Fibroblast of skin of back (primary cell): ENCODE data around the gene PIEZO1.

Experiments
- DNase-seq: peaks from one replicate; pipeline ENCODE4 v3.0.0-alpha.2; 2013

The PIEZO1 gene

GRCh38 chr16:88752386-88753002, 32.5 kb downstream of the PIEZO1 start:
- no peak for DNase-seq

- no peak for DNase-seq
Measured at GRCh38 chr16:88750854-88751253, 34.2 kb downstream of the PIEZO1 start.

GRCh38 chr16:88749358-88749757, 35.7 kb downstream of the PIEZO1 start:
- DNase-seq = no peak

GRCh38 chr16:88748364-88748763, 36.7 kb downstream of the PIEZO1 start:
- no peak for DNase-seq

- no peak for DNase-seq
Measured at GRCh38 chr16:88747588-88748301, 37.3 kb downstream of the PIEZO1 start.

DNA sequence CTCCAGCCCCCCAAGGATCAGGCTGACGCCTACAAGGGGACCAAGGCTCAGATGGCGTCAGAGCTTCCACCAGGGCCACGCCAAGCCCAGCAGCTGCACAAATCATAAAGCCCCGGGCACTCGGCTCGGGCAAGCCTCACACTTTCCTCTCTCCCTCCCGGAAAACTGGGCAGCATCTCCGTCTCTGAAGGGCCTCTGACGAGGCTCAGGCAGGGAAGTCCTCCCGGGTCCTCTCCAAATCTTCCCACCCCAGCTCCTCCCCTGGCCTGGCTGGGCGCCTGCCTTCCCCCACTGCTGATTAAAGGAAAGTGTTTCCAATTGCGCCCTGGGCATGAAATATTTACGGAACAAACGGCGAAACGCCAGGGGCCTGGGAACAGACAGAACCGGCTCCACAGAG, 38.5 kb downstream of the PIEZO1 start:
- DNase-seq = no peak

- no peak for DNase-seq
Measured at GRCh38 chr16:88744577-88745521, 40.2 kb downstream of the PIEZO1 start.

DNA sequence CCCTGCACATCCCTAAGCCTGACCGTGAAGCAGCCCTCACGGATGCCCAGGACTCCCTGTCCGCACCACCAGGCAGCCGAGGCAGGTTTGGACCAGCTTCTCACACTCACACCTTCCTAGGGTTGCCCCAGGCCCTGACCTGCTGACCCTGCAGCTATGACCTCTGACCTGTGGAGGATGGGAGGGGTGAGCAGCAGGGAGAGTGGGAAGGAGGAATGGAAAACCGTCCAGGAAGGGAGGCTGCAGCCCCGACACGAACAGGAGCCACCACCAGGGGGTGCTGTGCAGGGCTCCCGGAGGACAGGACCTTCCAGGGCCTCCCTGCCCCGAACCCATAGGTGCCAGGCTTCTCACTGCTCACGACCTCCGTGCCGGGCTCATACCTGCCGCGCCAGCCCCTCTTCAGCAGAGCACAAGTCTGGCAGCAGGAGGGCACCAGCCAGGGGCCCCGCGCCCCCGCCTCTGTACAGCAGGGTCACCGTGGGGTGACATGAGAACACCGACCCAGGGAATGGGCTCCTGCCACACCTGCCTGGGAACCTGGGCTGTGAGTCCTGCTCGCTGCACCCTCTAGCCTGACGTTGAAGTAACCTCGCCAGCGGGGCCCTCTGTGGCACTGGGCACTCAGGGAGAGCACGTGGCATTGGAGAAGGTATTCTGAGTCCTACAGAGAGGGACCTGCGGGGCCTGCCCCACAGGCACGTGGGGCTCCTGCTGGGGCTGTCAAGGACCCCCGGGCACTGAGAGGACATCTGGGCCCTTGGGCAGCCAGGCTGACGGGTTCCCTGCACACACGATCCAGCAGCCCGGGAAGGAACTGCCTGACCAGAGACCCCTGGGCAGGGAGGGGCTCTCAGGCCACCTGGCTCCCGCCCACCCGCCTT, 41.1 kb downstream of the PIEZO1 start:
- peak; percentile 60 for DNase-seq

DNA sequence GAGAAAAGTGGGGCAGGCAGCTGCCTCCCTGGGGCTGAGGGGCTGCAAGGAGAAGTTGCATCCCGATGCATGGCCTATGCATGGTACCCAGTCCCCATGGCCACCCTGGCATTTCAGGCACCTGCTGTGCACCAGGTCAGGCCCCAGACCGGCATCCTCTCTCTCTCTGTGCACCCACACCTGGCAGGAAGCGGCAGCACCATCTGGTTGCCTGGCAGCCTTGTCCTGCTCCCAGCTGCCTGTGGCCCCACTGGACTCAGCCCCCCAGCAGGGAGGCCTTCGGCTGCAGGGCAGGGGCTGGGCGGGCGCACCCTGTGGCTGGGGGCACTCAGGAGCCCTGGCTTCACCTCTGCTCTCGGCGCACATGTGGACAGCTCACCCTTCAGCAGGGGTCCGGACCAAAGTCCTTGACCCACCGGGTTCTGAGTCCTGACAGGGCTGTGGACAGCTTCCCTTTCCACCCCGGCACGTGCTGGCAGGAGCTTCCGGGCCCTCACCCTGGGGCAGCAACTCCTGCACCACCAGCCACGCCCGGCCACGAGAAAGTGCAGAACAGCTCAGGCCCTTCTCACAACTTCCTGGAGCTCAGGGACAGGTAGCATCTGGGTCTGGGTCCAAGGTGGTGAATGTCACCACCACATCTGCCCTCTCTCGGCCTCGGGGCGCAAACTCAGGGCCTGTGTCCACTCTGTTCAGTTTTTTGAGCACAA, 42.0 kb downstream of the PIEZO1 start:
- no peak for DNase-seq

DNA sequence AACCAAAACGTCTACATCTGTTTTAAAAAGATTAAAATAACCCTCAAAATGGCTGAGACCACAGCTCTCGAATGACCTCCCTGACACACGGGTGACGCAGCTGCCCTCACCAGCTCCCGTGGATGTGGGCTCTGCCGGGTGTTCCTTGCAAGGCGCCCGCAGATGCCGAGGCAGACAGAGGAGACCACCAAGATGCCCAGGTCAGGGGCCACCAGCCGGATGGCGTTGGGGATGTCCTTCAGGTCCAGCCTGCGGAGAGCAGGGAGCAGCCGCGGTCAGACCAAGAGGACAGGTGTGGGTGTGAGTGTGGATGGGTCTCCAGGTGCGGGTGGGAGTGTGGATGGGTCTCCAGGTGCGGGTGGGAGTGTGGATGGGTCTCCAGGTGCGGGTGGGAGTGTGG, 43.7 kb downstream of the PIEZO1 start:
- no peak for DNase-seq

DNA sequence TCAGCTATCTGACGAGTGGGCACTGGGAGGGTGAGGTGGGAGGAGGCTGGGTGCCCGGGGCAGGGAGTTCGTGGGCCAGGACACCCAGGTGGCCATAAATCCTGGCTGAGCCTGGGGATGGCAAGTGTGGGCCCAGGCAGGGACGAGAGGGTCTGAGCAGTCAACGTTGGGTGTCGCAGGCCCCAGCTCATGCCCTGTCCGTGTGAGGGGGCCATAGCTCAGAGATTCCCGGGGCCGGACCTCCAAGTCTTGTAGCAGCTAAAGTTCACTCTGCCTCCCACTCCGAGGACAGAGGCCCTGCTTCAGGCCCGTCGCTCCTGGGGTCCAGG, 44.3 kb downstream of the PIEZO1 start:
- DNase-seq = no peak

DNA sequence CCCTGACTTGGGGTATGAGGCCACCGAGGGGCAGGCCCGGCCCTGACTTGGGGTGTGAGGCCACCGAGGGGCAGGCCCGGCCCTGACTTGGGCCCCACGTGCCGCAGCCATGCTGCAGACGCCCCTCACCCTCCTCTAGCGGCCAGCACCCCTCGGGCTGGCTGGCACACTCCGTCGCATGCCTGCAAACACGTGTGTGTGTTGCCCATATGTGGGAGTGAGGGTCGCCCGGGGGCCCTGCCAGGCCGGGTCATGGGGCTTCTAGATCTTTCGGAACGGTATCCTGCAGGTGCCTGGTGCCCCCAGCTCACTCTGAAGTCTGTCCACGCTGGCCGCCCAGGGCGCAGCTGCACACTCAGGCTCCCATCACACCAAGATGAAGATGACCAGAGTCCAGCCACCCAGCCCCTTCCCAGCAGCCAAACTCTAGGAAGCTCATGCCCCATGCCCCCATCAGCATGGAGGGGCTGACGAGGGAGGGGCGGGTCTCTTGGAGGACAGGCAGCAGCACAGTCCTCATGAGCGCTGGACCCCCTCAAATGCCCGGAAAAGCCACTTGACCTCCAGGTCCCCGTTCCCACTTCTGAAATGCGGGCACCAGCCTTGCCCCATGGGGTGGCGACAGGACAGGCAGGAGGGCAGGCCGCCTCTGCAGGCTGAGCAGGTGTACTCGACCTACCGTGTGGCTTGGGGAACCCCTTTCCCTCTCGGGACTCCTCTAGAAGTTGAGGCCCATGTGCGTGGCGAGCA, 44.9 kb downstream of the PIEZO1 start:
- no peak for DNase-seq

GRCh38 chr16:88739139-88739976, 45.7 kb downstream of the PIEZO1 start:
- no peak for DNase-seq

DNA sequence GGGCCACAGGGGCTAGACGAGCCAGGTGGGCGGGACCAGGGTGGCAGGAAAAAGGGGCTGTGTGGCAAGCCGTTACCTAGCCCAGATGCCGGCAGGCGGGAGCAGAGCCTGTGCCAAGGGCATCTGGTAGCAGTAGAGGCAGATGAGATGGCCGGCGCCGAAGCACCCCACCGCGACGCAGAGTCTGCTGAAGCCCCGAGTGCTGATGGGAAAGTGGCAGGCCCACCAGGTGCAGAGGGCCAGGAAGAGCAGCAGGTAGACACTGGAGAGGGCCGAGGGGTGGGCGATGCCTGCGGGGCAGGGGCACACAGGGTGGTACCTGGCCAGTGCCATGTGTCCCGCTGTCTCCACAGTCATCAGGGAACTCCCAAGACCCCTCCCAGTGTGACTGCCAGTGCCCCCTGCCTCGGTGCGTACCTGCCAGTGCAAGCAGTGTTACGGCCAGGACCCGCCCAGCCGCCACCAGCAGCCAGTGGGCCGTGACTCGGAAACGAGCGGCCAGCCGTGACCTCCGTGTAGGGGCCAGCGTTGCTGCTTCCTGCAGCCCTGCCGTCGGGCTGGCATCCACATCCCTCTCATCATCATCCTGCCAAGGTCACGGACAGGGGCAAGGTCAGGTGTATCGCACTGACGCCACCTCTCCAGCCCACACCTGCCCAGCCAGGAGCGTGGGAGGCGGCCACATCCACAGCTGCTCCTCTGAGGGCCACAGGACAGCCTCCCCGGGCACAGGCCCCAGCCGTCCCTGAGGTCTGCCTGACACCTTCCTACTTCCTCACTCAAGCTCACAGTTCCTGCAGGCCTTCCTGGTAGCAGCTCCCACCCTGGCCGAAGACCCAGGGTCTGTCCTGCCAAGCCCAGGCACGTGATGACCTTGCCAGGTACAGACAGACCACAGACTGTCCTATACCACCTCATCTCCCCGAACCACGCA, 46.6 kb downstream of the PIEZO1 start:
- no peak for DNase-seq

DNA sequence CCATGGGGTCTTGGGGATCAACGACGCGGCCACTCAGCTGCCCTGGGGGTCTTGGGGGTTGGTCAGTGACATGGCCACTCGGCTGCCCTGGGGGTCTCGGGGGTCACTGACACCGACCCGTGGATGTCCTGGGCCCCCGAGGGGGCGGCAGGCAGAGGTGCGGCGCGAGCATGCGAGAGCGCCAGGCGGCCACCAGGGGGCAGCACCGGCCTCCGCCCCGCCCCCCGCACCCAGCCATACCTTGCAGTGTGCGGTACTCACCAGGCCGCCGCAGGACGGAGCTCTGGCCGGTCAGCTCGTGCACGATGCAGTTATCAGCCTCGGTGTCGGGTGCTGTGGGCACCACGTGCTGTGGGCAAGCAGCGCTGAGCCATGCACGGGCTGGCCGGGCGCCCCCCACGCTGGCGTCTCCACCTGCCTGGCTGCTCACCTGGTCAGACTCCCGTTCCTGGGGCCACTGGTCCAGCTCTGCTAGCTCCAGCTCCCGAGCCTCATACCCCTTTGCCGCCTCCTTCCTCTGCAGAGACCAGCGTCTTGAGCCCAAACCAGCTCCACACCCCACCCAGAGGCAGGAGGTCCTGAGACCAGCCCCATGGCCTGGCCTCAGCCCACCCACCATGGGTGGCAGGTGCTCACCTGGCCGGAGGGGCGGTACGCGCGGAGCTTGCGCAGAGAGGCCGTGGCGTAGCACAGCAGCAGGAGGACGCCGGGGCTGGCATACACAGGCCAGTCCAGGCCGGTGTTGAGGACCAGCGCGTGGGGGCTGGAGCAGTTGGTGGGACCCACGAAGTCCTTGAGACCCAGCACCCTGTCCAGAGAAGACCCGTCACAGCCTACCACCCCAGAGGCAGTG, 47.5 kb downstream of the PIEZO1 start:
- DNase-seq = peak; percentile 65

DNA sequence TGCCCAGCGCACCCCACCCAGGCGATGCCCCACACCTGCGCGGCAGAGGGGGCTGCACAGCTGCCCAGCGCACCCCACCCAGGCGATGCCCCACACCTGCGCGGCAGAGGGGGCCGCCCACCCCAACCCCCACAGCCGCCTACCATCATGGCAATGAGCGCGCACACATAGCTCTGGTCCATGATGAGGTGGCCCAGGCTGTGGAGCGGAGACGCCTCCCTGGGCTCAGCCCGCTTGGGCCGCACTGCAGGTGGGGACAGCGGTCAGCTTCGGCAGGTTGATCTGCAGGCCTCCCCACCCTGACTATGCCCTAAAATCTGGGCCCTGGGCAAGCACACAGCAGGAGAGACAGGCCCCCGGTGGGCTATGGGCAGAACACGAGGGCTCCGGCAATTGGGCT, 48.5 kb downstream of the PIEZO1 start:
- no peak for DNase-seq

- DNase-seq = no peak
Measured at GRCh38 chr16:88736088-88736487, 48.9 kb downstream of the PIEZO1 start.

GRCh38 chr16:88735616-88736015, 49.4 kb downstream of the PIEZO1 start:
- DNase-seq = no peak
